ENCODE results near the gene MAZ.

The MAZ gene

DNA sequence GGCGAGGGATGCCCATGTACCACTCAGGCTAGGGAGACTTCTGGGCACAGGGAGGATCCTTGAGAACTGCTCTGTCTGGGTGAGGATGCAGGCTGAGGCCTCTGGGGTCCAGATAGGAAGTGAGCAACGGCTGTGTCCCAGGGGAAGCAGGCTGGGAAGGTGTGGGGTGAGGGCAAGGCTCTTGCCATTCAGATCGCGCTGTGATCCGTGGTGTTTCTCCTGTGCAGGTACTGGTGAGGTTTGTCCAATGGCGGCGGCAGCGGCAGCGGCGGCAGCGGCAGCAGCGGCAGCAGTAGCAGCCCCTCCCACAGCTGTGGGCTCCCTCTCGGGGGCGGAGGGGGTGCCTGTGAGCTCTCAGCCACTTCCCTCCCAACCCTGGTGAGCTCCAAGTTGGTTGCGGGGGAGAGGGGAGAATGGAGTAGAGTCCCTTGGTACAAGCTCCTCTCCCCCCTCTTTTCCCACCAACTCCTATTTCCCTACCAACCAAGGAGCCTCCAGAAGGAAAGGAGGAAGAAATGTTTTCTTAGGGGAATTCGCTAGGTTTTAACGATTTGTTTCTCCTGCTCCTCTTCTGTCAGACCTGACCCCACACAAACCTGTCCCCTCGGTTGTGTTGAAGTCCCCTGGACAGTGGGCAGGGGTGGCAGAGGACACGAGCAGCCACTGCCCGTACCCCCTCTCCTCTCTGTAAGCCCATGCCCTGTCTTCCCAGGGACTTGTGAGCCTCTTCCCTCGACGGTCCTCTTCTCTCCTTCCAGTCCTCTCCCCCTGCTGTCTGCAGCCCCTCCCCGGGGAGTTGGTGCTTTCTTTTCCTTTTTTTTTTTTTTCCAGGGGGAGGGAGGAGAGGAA, 3.7 kb downstream of the MAZ start:
- DNase-seq = peak; percentile 63

DNA sequence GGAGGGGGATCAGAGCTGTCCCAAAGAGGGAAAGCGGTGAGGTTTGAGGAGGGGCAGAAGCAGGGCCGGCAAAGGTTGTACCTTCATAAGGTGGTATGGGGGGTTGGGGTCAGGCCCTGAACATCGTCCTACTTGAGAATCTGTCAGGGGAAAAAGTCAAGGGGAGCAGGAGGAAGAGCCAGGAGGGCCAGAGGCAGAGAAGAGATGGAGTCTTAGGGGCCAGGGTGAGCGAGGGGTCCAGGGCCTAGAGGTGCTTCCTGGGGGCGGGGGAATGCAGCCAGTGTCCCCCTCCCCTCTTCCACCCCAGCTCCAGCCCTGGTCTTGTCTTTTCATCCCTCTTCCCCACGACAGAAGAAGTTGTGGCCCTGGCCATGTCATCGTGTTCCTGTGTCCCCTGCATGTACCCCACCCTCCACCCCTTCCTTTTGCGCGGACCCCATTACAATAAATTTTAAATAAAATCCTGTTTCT, 4.4 kb downstream of the MAZ start:
- no peak for DNase-seq

DNA sequence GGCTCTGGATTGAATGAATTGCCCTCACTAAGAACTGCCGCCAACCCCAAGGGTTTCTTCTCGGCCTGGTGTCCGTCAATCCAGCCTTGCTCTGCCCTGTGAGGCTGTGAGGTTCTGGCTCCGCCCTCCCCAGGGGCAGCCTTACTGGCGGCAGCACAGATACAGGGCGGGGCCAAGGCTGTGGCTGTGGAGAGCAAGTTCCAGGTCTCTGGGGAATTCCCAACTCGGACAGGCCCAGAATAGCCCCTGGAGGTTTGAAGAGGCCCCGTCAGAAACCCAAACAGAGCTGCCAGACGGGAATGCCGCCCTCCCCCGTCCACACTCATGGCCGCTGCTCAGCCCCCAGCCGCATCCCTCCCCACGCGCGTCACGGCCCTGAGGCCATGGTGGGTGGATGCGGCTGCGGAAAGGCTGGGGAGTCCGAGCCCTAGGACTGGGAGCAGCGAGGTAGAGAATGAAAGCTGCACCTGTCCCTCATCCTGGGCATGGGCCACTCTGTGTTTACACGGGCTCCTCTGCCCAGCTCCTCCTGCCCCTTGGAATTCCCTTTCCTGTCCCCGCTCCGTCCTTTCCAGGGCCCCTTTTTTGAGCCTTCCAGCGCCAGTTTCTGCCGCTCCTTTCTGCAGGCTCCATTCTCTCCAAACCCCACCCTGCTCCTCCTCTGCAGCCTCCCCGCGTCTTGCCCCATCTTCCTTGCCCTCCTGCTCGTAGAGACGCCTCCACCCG, 5.0 kb downstream of the MAZ start:
- peak; percentile 84 for DNase-seq

DNA sequence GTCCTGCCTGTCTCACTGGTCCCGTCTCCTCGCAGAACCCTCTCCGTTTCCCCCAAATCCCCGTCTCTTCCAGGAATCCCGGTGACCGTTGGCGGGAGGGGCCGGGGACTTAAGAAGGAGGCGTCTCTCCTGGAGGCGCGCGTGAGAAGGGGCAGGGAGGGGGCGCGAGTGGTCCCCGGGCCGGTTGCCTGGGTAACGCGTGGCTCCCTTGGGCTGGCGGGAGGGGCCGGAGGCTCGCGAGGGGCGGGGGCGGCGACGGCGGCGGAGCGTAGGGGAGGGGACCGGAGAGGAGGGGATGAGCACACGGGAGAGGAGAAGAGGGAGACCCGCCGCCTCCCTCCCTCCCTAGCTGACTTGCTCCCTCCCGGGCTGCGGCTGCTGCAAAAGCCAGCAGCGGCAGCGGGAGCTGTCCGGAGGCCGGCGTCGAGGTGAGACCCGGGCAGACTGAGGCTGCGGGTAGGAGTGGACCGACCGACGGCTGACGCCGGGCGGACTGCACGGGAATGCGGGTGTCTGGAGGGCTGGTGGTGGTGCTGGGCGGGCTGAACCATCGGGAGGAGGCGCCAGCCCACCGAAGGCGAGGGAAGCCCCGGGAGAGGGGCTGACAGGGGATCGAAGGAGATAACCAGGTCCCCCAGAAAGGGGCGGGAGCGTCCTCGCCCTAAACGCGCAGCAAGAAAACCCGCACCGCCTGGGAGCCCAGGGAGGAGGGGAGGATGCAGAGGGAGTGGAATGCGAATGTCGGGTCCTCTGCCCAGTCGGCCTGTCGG, 5.8 kb downstream of the MAZ start, which contains the start of gene PRRT2:
Gene PRRT2, plus strand, starts transcription at position 298 of the 770 bp plus-strand sequence. CDS start 862 bp downstream, outside the sequence.
- peak; percentile 62 for DNase-seq

DNA sequence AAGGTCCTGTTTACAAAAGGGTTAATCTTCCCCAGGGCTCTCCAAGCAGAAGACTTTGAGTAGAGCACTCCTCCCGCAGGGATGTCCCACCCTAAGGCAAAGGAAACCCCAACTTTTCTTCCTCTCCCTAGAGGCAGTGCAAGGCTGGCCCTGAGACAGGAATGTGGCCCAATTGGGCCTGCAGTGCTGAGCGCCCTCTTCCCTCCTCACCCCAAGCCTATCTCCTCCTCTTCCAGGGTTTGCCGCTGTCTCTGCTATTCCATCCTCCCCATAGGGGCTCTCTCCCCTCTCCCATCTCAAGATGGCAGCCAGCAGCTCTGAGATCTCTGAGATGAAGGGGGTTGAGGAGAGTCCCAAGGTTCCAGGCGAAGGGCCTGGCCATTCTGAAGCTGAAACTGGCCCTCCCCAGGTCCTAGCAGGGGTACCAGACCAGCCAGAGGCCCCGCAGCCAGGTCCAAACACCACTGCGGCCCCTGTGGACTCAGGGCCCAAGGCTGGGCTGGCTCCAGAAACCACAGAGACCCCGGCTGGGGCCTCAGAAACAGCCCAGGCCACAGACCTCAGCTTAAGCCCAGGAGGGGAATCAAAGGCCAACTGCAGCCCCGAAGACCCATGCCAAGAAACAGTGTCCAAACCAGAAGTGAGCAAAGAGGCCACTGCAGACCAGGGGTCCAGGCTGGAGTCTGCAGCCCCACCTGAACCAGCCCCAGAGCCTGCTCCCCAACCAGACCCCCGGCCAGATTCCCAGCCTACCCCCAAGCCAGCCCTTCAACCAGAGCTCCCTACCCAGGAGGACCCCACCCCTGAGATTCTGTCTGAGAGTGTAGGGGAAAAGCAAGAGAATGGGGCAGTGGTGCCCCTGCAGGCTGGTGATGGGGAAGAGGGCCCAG, 6.7 kb downstream of the MAZ start:
- no peak for DNase-seq

DNA sequence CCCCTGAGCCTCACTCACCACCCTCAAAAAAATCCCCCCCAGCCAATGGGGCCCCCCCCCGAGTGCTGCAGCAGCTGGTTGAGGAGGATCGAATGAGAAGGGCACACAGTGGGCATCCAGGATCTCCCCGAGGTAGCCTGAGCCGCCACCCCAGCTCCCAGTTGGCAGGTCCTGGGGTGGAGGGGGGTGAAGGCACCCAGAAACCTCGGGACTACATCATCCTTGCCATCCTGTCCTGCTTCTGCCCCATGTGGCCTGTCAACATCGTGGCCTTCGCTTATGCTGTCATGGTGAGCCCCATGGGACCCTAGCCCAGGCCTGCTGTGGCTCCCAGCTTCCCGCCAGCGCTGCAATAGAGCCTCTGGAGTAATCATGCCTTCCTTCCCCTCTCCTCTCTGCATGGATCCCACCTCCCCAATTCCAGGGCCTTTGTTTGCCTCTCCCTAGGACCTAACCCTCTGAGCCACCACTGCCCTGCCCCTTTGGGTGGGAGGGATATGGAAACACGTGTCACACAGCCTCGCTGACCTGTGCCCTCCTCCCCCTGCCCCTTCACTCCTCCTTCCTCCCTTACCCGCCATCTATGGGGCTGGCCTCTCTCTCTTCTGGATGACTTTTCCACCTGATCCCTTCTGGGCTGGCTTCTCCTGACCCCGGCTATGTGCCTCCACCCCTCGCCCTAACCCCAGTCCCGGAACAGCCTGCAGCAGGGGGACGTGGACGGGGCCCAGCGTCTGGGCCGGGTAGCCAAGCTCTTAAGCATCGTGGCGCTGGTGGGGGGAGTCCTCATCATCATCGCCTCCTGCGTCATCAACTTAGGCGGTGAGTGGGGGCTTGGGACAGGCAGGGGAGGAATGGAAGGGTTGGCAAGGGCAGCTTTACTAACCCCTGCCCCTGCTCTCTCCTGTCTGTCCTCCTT, 7.6 kb downstream of the MAZ start:
- DNase-seq = no peak

DNA sequence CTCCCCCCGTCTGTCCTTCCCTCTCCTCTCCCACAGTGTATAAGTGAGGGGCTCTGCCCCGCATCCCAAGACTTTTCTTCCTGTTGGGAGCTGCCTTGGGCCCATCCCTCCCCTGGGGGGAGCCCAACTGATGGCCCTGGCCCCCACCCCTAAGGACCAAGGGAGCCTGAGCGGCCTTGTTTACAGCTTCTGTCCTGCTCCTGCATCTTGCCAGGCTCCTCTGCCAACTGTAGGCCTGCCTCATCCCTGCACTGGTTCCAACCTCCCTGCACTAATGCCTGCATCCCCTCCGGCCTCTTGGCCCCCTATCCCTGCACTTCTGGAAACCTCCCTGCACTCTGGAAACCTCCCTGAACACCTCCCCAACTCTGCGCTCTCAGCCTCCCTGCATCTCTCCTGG, 8.3 kb downstream of the MAZ start:
- no peak for DNase-seq

DNA sequence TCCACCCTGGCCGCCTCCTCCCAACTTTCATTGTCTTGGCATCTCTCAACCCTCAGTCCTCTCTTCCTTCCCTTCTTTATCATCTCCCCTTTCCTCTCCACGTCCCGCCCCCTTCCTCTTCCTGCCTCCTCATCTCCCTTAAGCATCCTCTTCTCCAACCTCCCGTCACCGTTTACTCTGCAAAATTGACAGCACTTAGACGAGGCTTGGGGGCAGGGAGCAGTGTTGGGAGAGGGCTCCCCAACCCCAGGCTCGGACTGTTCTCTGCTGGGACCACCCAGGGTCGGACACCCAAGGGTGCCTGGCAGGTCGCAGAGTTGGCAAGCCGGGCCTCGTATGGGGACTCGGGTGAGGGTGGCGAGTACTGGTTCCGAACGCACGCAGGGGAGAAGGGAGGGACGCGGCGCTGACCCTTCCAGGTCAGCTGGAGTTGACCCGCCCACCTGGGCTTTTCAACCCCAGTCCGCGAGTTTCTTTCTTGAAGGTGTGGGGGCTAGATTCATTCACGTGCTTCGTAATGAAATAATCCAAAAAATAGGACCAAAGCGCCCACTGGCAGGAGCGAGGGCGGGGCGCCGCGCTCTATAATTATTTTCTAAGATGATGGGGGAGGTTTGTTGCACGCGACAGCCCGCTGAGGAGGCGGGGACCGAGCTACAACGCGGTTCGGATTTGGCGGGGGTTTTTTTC, 8.8 kb downstream of the MAZ start:
- no peak for DNase-seq

DNA sequence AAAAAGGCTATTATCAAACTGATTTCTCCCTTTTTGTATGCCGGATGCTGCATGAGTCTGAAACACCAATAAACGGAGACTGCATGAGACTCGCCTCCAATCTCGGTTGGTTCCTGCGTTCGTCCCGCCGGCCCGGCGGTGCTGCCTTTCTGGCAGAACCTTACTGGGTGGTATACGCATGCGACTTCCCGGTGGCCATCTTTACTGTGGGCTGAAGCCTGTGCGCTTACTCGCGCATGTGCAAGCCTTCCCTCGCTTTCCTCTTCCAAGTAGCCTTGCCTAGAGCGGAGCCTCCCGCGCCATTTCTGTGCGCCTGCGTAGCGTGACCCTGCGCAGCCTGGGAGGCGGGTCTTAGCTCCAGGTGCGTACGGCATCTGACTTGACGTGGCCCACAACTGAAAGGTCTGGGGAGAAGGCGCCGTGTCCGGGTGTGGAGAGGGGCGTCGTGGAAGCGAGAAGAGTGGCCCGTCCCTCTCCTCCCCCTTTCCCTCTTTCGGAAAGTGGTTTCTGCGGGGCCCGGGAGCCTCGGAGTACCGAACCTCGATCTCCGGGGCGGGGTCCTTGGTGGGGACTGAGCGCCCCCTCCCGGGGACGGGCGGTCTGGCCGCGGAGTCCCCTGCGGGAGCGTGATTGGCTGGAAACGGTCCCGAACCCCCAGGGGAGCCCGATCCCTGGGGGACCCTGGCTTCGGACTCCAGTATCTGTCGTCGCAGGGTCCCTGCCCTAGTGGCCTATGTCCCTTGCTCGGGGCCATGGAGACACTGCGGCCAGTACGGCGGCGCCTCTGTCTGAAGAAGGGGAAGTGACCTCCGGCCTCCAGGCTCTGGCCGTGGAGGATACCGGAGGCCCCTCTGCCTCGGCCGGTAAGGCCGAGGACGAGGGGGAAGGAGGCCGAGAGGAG, 9.7 kb downstream of the MAZ start, which contains the start of gene PAGR1:
Gene PAGR1, plus strand, starts transcription at position 360 of the 901 bp plus-strand sequence. Its CDS starts 374 bp downstream, at position 734.
- peak; percentile 100 for DNase-seq

DNA sequence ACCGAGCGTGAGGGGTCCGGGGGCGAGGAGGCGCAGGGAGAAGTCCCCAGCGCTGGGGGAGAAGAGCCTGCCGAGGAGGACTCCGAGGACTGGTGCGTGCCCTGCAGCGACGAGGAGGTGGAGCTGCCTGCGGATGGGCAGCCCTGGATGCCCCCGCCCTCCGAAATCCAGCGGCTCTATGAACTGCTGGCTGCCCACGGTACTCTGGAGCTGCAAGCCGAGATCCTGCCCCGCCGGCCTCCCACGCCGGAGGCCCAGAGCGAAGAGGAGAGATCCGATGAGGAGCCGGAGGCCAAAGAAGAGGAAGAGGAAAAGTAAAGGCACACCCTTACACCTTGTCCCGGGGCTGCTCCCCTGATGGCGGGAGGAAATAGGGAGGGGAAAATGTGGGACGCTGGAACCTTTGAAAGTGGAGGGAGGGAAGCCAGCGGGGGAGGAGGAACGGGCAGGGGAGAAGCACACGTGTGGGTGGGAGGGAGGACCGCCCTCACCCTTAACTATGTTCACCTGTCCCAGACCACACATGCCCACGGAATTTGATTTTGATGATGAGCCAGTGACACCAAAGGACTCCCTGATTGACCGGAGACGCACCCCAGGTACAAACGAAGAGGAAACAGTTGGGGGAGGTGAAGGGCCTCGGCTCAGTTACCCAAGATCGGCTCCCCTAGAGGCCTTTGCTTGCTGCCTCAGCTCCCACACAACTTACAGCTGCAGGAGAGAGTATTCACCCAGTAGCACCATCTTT, 10.5 kb downstream of the MAZ start:
- peak; percentile 56 for DNase-seq

DNA sequence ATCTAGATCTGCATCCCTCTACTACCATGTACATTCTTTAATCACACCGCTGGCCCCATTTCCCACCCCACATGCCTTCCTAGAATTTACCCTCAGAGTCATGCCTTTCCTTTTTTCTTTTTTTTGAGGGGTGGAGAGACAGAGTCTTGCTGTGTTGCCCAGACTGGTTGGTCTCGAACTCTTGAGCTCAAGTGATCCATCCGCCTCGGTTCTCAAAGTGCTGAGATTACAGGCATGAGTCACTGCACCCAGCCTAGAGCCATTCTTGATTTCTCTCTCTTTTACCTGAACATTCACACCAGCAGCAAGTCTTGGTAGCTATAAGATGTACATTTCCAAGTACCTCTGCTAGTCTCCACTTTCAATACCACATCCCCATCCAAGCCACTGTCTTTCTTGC, 11.8 kb downstream of the MAZ start:
- no peak for DNase-seq

DNA sequence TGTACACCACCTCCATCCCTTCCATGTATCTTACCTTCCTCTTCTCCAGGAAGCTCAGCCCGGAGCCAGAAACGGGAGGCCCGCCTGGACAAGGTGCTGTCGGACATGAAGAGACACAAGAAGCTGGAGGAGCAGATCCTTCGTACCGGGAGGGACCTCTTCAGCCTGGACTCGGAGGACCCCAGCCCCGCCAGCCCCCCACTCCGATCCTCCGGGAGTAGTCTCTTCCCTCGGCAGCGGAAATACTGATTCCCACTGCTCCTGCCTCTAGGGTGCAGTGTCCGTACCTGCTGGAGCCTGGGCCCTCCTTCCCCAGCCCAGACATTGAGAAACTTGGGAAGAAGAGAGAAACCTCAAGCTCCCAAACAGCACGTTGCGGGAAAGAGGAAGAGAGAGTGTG, 13.2 kb downstream of the MAZ start:
- DNase-seq = no peak

DNA sequence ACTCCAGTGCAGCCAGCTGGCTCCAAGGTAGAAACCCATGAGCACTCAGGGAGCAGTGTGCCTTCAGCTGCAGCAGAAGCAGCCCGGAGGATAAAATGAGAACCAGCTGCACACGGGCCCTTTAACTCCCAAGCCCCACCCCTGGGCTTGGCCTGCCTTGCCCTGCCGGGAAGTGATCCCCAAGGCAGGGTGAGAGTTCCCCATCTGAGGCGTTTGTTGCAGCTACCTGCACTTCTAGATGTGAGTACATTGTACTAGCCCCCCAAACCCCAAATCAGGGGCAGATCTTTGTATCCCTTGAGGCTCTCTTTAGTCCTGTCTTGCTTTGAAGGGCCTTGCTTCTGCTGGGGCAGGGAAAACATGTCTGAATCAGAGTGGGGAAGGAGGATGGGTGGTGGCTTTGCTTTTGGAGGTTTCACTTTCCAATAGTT, 14.0 kb downstream of the MAZ start, which contains the start of gene MVP:
Gene MVP, plus strand, starts transcription at position 192 of the 431 bp plus-strand sequence. CDS start 10,088 bp downstream, outside the sequence.
- DNase-seq = peak; percentile 81

DNA sequence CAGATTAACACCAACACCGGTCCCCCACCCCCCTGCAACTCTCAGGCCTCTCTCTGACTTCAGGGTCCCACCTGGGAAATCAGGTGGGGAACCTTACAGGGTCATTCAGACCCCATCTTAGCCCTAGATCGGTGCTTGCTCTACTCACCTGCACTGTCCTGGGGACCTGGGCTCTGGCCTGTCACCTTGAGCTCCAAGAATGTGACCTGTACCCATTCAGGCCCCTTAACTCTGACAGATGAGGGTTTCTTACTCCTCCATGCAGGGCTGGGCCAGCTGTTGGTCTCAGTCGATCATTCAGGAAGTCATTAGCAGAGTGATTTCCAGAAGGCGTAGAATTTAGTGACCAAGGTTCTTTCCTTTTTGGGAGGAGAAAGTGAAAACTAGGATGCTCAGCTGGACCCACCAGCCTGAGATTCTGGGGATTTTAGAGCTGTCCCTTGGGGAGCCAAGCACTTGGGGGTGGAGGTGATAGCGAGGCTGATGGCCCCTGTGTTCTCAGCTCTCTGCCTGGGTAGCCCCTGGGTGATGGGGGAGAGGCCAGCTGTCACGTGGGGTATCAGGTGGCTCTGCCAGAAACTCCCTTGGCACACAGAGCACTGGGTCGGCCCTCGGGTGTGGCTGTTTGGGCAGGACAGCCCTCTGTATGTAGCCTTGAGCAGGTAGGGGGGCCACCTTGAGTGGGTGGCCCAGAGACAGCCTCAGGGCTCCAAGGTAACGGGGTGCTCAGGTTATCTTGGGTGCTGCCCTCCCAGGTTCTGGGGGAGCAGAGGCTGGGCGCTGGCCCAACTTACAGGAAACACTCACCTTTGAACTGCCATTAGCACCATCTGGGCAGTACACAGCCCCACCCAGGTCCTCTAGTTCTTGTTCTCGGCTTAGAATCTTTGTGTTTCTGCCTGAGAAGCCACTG, 14.7 kb downstream of the MAZ start:
- DNase-seq = peak; percentile 78

DNA sequence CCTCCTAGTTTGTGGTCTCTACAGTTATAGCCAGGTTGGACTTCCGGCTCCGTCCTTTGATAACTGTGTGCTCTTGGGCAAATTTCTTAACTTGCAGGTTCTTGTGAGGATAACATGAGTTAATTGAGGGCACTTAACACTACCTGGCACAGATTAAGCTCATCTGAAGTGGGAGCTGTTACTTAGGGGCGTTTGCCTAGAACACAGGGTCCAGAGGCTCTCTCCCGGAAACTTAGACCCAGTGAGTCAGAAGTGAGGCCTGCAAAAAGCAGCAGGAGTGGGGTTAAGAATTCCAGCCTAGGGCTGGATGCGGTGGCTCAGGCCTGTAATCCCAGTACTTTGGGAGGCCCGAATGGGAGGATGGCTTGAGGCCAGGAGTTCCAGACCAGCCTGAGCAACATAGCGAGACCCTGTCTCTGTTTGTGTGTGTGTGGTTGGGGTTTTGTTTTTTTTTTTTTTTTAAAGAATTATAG, 15.3 kb downstream of the MAZ start:
- no peak for DNase-seq

DNA sequence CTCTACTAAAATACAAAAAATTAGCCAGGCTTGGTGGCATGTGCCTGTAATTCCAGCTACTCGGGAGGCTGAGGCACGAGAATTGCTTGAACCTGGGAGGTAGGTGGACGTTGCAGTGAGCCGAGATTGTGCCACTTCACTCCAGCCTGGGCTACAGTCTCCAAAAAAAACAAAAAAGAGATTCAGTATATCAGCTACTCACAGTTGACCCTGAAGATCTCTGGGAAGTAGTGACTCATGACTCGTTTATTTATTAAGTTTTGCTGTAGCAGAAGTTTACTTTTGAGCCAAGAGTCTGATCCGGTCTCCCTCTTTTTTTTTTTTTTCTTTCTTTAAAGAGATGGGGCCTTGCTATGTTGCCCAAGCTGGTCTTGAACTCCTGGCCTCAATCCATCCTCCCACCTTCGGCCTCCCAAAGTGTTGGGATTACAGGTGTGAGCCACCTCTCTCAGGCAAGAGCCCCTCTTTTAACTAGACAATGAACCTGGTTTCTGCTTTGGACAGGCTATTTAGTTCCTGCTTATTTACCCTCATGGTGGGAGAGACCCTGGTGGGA, 18.3 kb downstream of the MAZ start:
- no peak for DNase-seq
